GM12892 (cell line): Measurements from ENCODE around the gene TLR6.

ENCODE experiments used
- DNase-seq: peaks from one replicate; pipeline ENCODE4 v3.0.0; 2011; ENCODE audit not compliant: insufficient read length
- FAIRE-seq: peaks from 2 replicates; lab custom pipeline; 2011; peaks lifted over from hg19 to GRCh38; lab: Jason Lieb, UNC
- POLR2A ChIP-seq: IDR thresholded peaks from 2 replicates; pipeline ENCODE4 v1.6.1; 2011; ENCODE audit warnings: low read depth, low read length, control low read depth
- POLR2AphosphoS5 ChIP-seq: IDR thresholded peaks from 2 replicates; pipeline ENCODE4 v1.6.1; 2011; ENCODE audit warnings: low read depth, low read length, control low read depth
- TAF1 ChIP-seq: IDR thresholded peaks from 2 replicates; pipeline ENCODE4 v1.6.1; 2011; ENCODE audit warnings: low read depth, mild to moderate bottlenecking, control low read depth, low read length, borderline replicate concordance

The TLR6 gene

DNA sequence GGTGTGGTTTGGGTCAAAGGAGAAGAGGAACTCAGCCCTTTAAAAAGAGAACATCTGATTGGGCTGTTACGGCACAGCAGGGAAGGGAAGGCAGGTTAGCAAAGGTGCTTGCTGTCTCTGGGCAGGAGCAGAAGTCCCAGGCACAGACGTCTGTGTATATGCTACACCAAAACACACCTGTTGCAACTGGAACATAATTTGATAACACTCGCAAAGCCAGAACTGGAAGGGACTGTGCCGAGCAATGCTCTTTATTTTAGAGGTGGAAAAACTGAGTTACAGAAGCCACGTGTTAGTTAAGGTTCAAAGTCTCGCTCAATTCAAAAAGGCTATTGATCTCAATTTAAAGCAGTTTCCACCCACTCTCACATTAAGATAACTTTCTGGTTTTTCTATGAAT is 8.8 kb upstream of the TLR6 start:
- FAIRE-seq (no peak), DNase-seq (no peak)
- TF ChIP-seq TAF1: no peak
- no peak for TF ChIP-seq POLR2AphosphoS5
- no peak for TF ChIP-seq POLR2A

GRCh38 chr4:38861791-38862190 is 5.2 kb upstream of the TLR6 start:
- TF ChIP-seq POLR2A (no peak), TAF1 (no peak), POLR2AphosphoS5 (no peak)
- peak; percentile 42 for FAIRE-seq

DNA sequence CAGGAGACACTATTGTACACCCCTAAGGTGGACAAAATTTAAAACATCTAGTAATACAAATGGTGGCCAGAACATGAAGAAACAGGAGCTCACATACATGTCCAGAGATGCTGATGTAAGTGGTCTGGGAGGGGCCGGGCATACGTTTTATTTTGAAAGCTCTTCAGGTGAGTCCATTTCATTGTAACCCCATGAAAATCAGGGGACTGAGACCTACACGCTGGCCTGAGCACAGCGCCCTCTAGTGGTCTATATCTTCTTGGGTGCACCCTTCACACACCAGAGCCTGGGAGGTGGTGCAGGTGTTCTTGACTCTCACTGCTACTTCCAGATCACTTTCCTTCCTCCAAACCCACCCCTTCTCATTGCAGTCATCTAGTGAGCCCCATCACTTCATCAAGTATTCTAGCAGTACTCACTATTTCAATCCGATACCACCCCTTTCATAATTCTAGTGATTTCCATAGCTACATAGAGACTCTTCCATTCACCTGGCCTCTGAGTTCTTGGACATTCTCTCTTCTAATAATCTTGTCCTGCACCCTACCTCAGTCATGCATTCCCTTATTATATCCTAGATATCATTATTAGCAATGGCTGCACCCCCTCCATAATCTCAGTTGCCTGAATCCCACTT is 4.3 kb upstream of the TLR6 start:
- FAIRE-seq (peak; percentile 85), DNase-seq (peak; percentile 33)
- TF ChIP-seq POLR2A (no peak), POLR2AphosphoS5 (no peak), TAF1 (no peak)

More at GRCh38 chr4:38861791-38862190, 5.2 kb upstream of the TLR6 start:
- no peak for DNase-seq

DNA sequence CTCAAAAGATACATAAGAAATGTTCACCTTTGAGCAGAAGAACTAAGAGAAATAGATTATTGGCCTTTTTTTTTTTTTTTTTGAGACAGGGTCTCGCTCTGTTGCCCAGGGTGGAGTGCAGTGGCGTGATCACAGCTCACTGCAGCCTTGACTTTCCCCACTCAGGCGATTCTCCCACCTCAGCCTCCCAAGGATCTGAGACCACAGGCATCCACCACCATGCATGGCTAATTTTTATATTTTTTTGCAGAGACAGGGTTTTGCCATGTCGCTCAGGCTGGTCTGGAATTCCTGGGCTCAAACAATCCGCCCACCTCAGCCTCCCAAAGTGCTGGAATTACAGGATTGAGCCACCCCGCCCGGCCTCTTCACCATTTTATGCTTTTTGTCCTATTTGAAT is 2.9 kb upstream of the TLR6 start:
- TF ChIP-seq TAF1 (no peak), POLR2AphosphoS5 (no peak)
- FAIRE-seq (no peak), DNase-seq (no peak)

DNA sequence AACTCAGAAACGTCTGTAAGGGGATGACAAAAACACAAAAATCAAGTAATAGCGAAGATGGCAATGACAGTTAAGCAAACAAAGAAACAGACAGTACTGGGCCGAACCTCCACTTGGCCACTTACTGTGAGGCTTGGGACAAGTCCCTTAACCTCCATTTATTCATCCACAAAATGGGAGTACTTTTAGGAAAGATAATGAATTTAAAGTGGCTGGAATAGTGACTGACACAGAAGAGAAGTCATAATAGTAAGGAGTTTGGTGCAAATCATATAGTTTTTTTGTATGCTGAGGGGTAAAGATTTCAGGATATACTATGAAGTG is 1.4 kb upstream of the TLR6 start:
- TF ChIP-seq TAF1 (no peak), POLR2A (no peak), POLR2AphosphoS5 (no peak)
- DNase-seq: no peak
- FAIRE-seq: peak; percentile 80

- TF ChIP-seq POLR2A: peak; percentile 48; the same call in 1 of the 2 replicates
- TF ChIP-seq TAF1: no peak
- no peak for TF ChIP-seq POLR2AphosphoS5
- FAIRE-seq: peak; percentile 95
- no peak for DNase-seq
Observed at GRCh38 chr4:38857354-38858096, 908 bp upstream of the TLR6 start.

DNA sequence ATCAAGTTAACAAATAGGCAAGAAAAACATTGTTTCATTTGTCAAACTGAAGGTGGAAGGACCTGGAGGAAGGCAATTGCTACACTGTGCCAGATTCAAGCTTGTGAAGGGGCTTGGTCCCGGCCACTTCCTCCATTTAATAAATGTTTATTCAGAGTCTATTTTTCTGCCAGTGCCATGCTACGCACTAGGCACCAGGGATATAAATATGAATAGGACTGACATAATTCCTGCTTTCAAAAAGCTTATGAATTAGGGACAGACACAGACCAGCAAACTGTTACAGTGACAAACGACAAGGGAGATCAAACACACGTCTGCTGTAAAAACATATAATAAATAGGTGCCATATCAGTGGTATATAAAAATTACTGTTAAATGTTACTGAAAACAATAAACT is 571 bp downstream of the TLR6 start:
- peak; percentile 81 for FAIRE-seq
- DNase-seq: no peak
- TF ChIP-seq POLR2A (no peak), TAF1 (no peak), POLR2AphosphoS5 (no peak; the same call in 1 of the 2 replicates)

DNA sequence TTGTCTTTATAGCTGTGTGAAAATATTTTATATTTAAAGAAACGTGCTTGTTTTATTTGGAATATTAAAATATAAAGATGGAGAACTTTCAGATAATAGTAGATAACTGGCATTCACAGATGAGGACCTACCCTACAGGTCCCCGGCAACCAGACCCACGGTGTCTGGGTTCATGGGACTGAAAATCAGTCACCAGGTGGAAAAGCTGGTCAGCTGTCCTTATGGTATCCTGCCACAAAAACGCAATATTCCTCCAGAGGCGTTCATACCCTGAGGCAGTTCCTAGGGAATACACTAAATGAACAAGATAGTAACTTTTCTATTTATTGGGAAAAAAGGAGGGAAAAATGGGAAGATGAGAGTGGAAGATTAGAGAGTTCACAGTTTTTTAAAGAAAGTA is 1.2 kb downstream of the TLR6 start:
- TF ChIP-seq POLR2AphosphoS5: no peak
- TF ChIP-seq TAF1: no peak
- no peak for TF ChIP-seq POLR2A
- no peak for DNase-seq
- peak; percentile 27 for FAIRE-seq

DNA sequence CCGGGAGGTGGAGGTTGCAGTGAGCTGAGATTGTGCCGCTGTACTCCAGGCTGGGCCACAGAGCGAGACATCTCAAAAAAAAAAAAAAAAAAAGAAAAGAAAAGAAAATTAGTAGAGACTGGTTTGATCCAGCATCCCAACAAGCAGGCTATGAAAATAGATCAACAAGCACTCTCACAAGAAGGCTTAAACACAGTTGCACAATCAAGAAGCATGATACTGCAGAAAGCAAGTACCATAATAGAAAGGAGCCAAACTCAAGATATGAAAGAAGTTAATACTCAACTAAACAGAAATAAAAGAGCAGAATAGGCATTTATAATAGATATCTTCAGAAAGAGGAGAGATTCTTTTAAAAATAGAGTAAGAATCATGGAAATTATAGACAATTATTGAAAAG is 10.6 kb downstream of the TLR6 start:
- DNase-seq (no peak), FAIRE-seq (no peak)
- no peak for TF ChIP-seq POLR2AphosphoS5
- no peak for TF ChIP-seq TAF1
- no peak for TF ChIP-seq POLR2A

GRCh38 chr4:38842994-38843393 is 13.6 kb downstream of the TLR6 start:
- FAIRE-seq: no peak
- DNase-seq: no peak
- TF ChIP-seq POLR2A (no peak), POLR2AphosphoS5 (no peak), TAF1 (no peak)

DNA sequence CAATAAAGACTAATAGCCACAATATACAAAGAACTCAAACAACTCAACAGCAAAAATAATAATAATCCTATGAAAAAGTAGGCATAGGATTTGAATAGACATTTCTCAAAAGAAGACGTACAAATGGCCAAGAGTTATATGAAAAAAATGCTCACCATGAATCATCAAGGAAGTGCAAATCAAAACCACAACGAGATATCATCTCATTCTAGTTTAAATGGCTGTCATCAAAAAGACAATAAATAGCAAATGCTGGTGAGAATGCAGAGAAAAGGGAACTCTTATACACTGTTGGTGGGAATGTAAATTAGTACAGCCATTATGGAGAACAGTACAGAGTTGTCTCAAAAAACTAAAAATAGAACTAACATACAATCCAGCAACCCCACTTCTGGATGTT is 18.8 kb downstream of the TLR6 start:
- FAIRE-seq (peak; percentile 9), DNase-seq (no peak)
- TF ChIP-seq POLR2AphosphoS5: no peak
- no peak for TF ChIP-seq TAF1
- TF ChIP-seq POLR2A: no peak

GRCh38 chr4:38837334-38837733 is 19.3 kb downstream of the TLR6 start:
- FAIRE-seq: no peak
- no peak for DNase-seq
- TF ChIP-seq POLR2A (no peak), POLR2AphosphoS5 (no peak), TAF1 (no peak)
